ENCODE results near the gene ZP3.
"Not testable (repeated sequence)": the region's sequence is repeated elsewhere in the genome, so short reads cannot be mapped to it uniquely, and the experiment has no call there.

Gene ZP3

DNA sequence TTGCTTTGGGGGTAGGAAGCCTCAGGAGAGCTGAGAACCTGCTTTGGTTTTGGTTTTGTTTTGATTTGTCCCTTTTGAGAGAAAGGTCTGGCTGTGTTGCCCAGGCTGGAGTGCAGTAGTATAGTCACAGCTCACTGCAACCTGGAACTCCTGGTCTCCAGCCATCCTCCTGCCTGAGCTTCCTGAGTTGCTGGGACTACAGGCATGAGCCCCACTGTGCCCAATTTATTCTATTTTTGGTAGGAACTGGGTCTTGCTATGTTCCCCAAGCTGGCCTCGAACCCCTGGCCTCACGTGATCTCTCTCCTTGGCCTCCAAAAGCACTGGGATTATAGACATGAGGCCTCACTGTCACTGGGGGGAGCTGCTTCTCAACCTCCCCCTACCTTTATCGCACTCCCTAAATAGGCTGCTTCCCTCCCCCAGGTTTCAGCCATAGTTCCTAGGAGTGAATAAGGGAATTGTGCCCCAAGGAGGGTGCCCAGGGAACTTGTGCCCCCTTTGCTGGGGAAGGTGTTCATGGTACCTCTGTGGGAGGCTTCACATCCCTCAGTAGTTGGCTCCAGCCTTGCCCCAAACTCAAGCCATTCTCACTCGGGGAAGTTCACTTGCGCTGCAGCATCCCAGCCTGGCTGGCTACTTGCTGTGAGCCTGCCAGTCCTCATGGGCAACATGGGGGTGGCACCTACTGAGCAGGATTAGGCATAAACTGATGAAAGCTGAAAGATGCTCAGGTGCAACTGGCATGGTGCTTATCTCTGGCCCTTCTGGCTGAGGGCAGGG is 18.1 kb downstream of the ZP3 start:
- DNase-seq (ENCODE audit: low read depth, low spot score): not testable (repeated sequence)

- not testable (repeated sequence) for DNase-seq (ENCODE audit: low read depth, low spot score)
Measured at GRCh38 chr7:76443846-76444245, 19.1 kb downstream of the ZP3 start.

GRCh38 chr7:76445577-76446008 is 20.8 kb downstream of the ZP3 start:
- not testable (repeated sequence) for DNase-seq (ENCODE audit: low read depth, low spot score)

- not testable (repeated sequence) for DNase-seq (ENCODE audit: low read depth, low spot score)
Measured at GRCh38 chr7:76457017-76457416, 32.3 kb downstream of the ZP3 start.

DNA sequence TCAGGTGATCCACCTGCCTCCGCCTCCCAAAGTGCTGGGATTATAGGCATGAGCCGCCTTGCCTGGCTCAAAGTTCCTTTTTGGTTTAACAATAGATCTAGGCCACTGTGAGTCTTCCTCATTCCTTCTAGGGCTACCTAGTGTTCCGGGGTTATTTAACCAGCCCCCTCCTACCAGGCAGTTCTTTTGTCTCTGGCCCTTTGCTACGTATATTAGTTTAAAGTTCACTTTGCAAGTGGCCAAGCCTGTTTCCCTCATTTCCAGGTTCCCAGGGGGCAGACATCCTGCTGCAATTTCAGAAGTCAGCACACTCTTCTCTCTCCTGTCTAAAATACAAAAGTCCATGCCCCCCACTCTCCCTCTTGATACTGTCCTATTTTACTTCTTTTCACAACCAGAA is 33.8 kb downstream of the ZP3 start:
- DNase-seq (ENCODE audit: low read depth, low spot score): not testable (repeated sequence)

- not testable (repeated sequence) for DNase-seq (ENCODE audit: low read depth, low spot score)
Measured at GRCh38 chr7:76460767-76461166, 36.0 kb downstream of the ZP3 start.

DNA sequence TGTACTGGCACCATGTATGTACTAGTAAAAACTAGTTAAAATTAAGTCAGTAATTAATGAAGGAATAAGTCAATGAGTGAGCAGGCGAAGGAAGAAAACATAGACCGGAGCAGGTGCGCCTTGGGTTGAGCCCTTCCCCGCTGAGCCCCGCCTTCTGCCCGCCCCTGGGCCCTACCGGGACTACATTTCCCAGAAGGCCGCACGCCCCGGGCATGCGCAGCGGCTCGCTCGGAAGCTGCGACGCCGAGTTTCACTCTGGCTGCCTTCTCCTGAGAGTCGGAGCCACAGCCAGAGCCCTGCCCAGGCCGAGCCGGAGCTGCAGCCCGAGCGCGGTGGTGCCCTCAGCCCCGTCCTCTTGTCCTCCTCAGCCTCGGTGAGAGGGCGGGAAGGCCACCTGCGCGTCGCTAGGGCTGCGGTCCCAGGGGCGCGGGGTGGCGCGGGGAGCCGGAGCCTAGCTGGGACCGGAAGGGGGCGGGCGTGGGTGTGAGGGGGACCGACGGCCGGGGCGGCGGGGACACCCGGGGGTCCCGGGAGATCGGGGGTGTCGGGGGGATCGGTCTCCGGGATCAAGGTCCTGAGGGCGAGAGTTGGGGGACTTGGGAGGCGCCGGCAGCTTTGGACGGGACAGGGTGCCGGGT is 36.8 kb downstream of the ZP3 start, which contains the start of gene DTX2:
Gene DTX2 (plus strand): TSS at position 246 of the 638 bp plus-strand sequence. CDS start 18,801 bp downstream, outside the sequence.
- not testable (repeated sequence) for DNase-seq (ENCODE audit: low read depth, low spot score)

- DNase-seq (ENCODE audit: low read depth, low spot score): not testable (repeated sequence)
Measured at GRCh38 chr7:76462271-76462882, 37.6 kb downstream of the ZP3 start.

GRCh38 chr7:76464959-76465358 is 40.2 kb downstream of the ZP3 start:
- not testable (repeated sequence) for DNase-seq (ENCODE audit: low read depth, low spot score)

DNA sequence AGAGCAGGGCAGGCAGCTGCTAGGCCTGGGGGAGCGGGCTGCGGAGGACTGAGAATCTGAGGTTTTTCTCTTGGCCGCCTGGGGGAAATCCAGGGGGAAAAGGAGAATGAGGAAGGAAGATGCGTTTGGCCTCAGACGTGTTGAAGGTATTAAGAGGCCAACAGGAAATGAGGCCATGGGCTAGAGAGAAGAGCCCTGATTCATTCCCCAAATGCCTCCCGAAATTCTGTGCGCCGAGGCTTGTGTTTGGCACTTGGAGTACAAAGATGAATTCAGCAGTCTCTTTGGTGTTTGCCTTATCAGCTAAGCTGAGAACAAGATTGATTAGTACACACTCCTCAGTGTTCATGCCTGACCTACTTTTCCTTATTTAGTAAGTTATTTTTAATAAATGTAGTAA is 41.2 kb downstream of the ZP3 start:
- DNase-seq (ENCODE audit: low read depth, low spot score): not testable (repeated sequence)

DNA sequence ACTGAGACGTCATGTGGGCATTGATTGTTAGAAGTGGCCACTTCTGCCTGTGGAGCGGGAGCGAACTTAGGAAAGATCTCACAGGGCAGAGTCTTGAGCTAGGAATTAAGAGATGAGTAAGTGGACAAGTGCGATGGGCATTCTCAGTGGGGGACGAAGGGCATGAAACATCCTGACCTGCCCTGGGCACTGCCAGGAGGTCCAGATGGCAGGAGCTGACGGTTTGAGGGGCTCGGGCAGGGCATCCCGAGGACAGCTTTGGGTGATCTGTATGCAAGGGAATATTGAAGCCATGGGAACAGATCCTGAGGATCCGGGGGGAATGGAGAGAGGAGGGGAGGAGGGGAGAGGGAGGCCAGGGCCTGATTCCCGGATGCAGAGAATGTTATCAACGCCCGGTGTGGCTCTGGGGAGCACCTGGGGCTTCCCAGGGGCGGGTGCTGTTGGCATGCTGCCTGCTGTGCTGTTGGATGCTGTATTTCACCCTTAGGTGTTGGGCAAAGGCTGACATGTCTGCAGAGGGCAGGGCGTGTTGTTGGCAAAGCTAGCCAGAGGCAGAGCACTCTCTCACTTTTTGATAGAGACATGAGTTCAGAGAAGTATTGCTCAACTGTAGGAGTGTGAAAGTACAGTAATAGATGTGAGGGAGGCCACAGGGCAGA is 43.1 kb downstream of the ZP3 start:
- DNase-seq (ENCODE audit: low read depth, low spot score): not testable (repeated sequence)

GRCh38 chr7:76471556-76472221 is 46.9 kb downstream of the ZP3 start:
- not testable (repeated sequence) for DNase-seq (ENCODE audit: low read depth, low spot score)

GRCh38 chr7:76473097-76473496 is 48.3 kb downstream of the ZP3 start:
- not testable (repeated sequence) for DNase-seq (ENCODE audit: low read depth, low spot score)

DNA sequence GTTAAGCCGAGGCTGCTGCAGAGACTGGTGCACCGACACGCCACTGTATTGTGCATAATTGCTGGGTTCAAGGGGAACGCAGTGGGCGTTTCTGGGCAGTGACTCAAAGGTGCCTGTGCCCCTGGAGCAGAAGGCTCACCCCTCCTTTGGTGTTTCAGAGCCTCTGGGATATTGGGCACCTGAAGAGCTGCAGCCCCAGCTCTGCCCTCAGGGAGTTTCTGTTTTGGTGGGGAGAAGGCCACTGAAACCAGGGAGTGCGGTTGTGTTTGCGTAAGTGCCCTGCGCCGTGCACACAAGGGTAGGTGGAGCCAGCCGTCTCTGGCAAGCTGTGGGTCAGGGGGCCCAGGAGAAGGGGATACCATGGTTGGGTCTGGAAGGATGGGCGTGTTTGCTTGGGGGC is 51.5 kb downstream of the ZP3 start:
- not testable (repeated sequence) for DNase-seq (ENCODE audit: low read depth, low spot score)

DNA sequence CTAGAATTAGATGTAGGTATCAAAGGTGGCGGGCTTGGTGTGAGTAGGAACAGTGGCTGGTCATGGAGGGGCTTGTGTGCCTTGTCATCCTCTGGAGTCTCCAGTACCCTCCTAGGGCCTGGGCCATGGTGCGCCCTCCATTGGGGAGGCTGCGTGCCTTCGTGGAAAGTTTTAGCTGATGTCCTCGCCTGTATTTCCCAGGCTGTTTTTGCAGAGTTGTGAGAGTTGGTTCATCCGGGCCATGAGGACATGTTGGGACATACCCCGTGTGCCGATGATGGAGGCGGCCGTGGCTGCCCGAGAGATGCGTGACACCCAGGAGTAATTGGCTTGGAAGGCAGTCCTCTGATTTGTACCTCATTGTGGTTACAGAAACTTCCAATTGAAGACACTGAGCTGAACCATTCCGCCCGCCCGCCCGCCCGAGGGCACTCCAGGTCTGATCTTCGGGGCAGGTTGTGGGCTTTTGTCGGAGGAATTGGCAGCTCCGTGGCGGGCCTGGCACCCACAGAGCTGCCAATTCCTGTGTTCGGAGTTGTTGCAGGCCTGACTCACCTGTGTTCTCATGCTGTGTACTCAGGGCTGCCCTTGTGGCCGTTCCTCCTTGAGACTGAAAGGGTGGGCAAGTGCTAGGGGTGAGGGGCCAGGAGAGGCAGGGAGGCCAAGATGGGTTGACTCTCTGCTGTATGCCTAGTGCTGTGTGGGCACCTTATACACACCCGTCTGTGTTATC is 52.2 kb downstream of the ZP3 start:
- not testable (repeated sequence) for DNase-seq (ENCODE audit: low read depth, low spot score)

- not testable (repeated sequence) for DNase-seq (ENCODE audit: low read depth, low spot score)
Measured at GRCh38 chr7:76479628-76480027, 54.9 kb downstream of the ZP3 start.

GRCh38 chr7:76480403-76481253 is 55.9 kb downstream of the ZP3 start:
- not testable (repeated sequence) for DNase-seq (ENCODE audit: low read depth, low spot score)

DNA sequence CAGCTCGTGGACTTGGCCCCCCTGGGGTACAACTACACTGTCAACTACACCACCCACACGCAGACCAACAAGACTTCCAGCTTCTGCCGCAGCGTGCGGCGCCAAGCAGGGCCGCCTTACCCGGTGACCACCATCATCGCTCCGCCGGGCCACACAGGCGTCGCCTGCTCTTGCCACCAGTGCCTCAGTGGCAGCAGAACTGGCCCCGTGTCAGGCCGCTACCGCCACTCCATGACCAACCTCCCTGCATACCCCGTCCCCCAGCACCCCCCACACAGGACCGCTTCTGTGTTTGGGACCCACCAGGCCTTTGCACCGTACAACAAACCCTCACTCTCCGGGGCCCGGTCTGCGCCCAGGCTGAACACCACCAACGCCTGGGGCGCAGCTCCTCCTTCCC is 57.9 kb downstream of the ZP3 start:
- not testable (repeated sequence) for DNase-seq (ENCODE audit: low read depth, low spot score)

DNA sequence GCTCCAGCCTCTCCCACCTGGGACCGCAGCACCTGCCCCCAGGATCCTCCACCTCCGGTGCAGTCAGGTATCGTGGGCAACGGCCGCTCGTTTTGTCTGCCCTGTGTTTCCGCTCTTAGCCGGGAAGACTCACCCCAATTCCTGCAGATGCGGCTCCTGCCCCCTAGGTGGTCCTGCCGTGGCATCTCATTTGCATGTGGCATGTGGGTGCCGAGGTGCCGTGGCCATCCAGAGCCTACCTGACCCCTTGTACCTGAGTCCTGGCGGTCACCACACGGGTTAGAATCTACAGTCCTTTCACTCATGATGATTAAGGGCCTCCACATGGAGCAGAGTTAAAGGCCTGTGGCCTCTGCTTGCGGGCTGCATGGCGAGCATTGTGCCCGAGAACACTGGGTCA is 58.3 kb downstream of the ZP3 start:
- DNase-seq (ENCODE audit: low read depth, low spot score): not testable (repeated sequence)

DNA sequence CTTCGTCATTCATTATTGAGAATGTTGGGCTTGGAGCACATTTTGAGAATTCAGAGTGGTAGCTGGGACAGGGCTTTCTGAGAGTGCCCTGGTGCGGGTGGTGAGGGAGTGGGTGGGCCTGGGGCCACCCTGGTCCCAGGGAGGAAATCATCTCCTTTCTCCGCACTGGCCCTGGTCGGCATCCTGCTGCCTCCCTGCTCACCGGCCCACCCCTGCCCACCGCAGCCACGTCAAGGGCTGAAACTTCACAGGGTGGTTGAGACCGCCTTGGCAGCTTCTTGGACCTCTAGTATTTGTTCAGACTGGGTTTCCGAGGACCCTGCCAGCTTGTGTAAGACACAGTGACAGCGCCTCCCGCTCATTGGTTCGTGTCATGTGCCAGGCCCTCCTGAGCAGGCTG is 59.7 kb downstream of the ZP3 start:
- DNase-seq (ENCODE audit: low read depth, low spot score): not testable (repeated sequence)

All from iPS DF 19.7 (cell line).